PC-3 (cell line): ENCODE measurements around the gene LTBP1. TPM values are rescaled to one million over a fixed set of nuclear protein-coding genes. Genes with fewer than 3 reads are reported as not detected.

ENCODE experiments used
- ATAC-seq: fragments of 200-7000 bp; cut with Tn5 transposase; 2 replicates; pipeline ENCODE4 v1.9.1; 2020; ENCODE audit warnings: mild to moderate bottlenecking, moderate library complexity
- BruUV-seq: library from RNA; stranded (reverse); fragments of 400-500 nt; replicated peaks from 2 replicates; lab custom pipeline; 2021; lab: Mats Ljungman, UMichigan
- CTCF ChIA-PET: fragments of 300-600 bp; sonication (Branson Sonifier 250); formaldehyde crosslinking; loops from one replicate; lab custom pipeline; 2022; ENCODE audit warnings: antibody characterized with exemption; lab: Charles Lee
- POLR2A ChIA-PET: fragments of 300-600 bp; sonication (Branson Sonifier 250); formaldehyde crosslinking; loops from one replicate; lab custom pipeline; 2022; ENCODE audit warnings: antibody characterized with exemption; ENCODE audit not compliant: unreplicated experiment; lab: Charles Lee
- DNase-seq: peaks from one replicate; pipeline ENCODE4 v3.0.0-alpha.2; 2015
- H2AFZ ChIP-seq: fragments of 300-600 bp; sonication (generic); 2 replicates; pipeline ENCODE4 v1.6.0; 2016; ENCODE audit warnings: antibody characterized with exemption, low read length
- H3F3A ChIP-seq: fragments of 300-600 bp; sonication (generic); one replicate; pipeline ENCODE4 v1.6.0; 2017; ENCODE audit warnings: antibody characterized with exemption, low read length, control low read depth, mild to moderate bottlenecking; ENCODE audit not compliant: unreplicated experiment
- H3K27ac ChIP-seq: fragments of 300-600 bp; sonication (generic); 2 replicates; pipeline ENCODE4 v1.5.1; 2016; ENCODE audit warnings: mild to moderate bottlenecking, low read length
- H3K27me3 ChIP-seq: fragments of 300-600 bp; sonication (generic); 2 replicates; pipeline ENCODE4 v1.6.1; 2016; ENCODE audit warnings: low read length, mixed read lengths
- H3K36me3 ChIP-seq: fragments of 300-600 bp; sonication (generic); 2 replicates; pipeline ENCODE4 v1.6.1; 2016; ENCODE audit warnings: low read depth, mixed run types, low read length, mixed read lengths
- H3K4me1 ChIP-seq: fragments of 300-600 bp; sonication (generic); 2 replicates; pipeline ENCODE4 v1.5.1; 2016; ENCODE audit warnings: low read length; ENCODE audit not compliant: insufficient read depth
- H3K4me2 ChIP-seq: fragments of 300-600 bp; sonication (generic); 2 replicates; pipeline ENCODE4 v1.6.0; 2016; ENCODE audit warnings: low read length
- H3K4me3 ChIP-seq: fragments of 300-600 bp; sonication (generic); 2 replicates; pipeline ENCODE4 v1.5.1; 2016; ENCODE audit warnings: mild to moderate bottlenecking, low read length, mixed read lengths
- H3K79me2 ChIP-seq: fragments of 300-600 bp; sonication (generic); 2 replicates; pipeline ENCODE4 v1.6.1; 2017; ENCODE audit warnings: low read length, mixed read lengths
- H3K9ac ChIP-seq: fragments of 300-600 bp; sonication (generic); 2 replicates; pipeline ENCODE4 v1.6.0; 2016; ENCODE audit warnings: mild to moderate bottlenecking, low read length
- H3K9me2 ChIP-seq: fragments of 300-600 bp; sonication (generic); replicated peaks from 2 replicates; pipeline ENCODE4 v1.6.1; 2016; ENCODE audit warnings: mixed run types, low read length, mixed read lengths
- H3K9me3 ChIP-seq: fragments of 300-600 bp; sonication (generic); 2 replicates; pipeline ENCODE4 v1.6.1; 2016; ENCODE audit warnings: low read length, mixed read lengths
- H4K20me1 ChIP-seq: fragments of 300-600 bp; sonication (generic); 2 replicates; pipeline ENCODE4 v1.6.1; 2016; ENCODE audit warnings: low read length, mixed read lengths
- EZH2 ChIP-seq: fragments of 300-600 bp; sonication (generic); IDR thresholded peaks from one replicate; pipeline ENCODE4 v1.6.1; 2017; ENCODE audit warnings: antibody characterized with exemption, mild to moderate bottlenecking, low read length; ENCODE audit not compliant: unreplicated experiment
- EZH2phosphoT487 ChIP-seq: fragments of 300-600 bp; sonication (generic); IDR thresholded peaks from 2 replicates; pipeline ENCODE4 v1.6.1; 2018; ENCODE audit warnings: mild to moderate bottlenecking, antibody characterized with exemption, low read length, borderline replicate concordance
- intact Hi-C: fragments of 100-400 bp; cut with micrococcal nuclease; formaldehyde crosslinking; loops from 2 replicates; pipeline ENCODE4 v1.9.0; 2023
- total RNA-seq: library from RNA; depleted of rRNA; stranded (reverse); fragments of >200 nt; gene quantifications from 2 replicates; pipeline ENCODE4 v1.2.3, GENCODE V29; 2014
- TF ChIP-seq, protein P1 (sequence below): fragments of 300-600 bp; sonication (generic); conservative IDR thresholded peaks from 2 replicates; pipeline ENCODE4 v1.5.1; 2017; ENCODE audit warnings: antibody characterized with exemption, low read depth, mild to moderate bottlenecking, low read length

Gene LTBP1
- total RNA-seq, 1 experiment from 2014 or later: 45.9 TPM

- Histone ChIP-seq H3K79me2 (no peaks in the 10 kb centered on the region), H3K4me3 (peak overlapping the region; percentile 72), H3K4me2 (peak overlapping the region; percentile 89), H3K9me2 (no peaks in the 10 kb centered on the region), H3K9ac (peak overlapping the region; percentile 34), H3K27ac (0 out of 2 replicates have a peak overlapping the region, but pooled peaks have one; percentile 21), H2AFZ (peak overlapping the region; percentile 87), H3F3A (no peaks in the 10 kb centered on the region), H3K9me3 (no peaks in the 10 kb centered on the region), H3K36me3 (no peaks in the 10 kb centered on the region), H3K4me1 (peaks cover 7% of the 10 kb centered on the region), H4K20me1 (no peaks in the 10 kb centered on the region), H3K27me3 (no peaks in the 10 kb centered on the region)
- CTCF ChIA-PET: interaction anchor here (0.6 to 1.0 kb wide), 2 partner anchors 75 to 173 kb away, joined by 4 to 5 read pairs; no protein-coding TSS in a partner anchor
- BruUV-seq: no TSS peak
- peak; percentile 64 for DNase-seq
- ATAC-seq: peak; percentile 58
- intact Hi-C loops: loop anchor here (2.0 to 10.0 kb wide), 3 partner anchors 75 to 395 kb away; no protein-coding TSS in a partner anchor
- POLR2A ChIA-PET: no interaction called here
- TF ChIP-seq EZH2phosphoT487 (no peak), EZH2 (no peak)
- TF ChIP-seq, protein P1, sequence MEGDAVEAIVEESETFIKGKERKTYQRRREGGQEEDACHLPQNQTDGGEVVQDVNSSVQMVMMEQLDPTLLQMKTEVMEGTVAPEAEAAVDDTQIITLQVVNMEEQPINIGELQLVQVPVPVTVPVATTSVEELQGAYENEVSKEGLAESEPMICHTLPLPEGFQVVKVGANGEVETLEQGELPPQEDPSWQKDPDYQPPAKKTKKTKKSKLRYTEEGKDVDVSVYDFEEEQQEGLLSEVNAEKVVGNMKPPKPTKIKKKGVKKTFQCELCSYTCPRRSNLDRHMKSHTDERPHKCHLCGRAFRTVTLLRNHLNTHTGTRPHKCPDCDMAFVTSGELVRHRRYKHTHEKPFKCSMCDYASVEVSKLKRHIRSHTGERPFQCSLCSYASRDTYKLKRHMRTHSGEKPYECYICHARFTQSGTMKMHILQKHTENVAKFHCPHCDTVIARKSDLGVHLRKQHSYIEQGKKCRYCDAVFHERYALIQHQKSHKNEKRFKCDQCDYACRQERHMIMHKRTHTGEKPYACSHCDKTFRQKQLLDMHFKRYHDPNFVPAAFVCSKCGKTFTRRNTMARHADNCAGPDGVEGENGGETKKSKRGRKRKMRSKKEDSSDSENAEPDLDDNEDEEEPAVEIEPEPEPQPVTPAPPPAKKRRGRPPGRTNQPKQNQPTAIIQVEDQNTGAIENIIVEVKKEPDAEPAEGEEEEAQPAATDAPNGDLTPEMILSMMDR: no peak
These were observed 861 bp downstream of the LTBP1 start for GRCh38 chr2:32947484-32948143.

- intact Hi-C loops: loop anchor here (5.0 to 10.0 kb wide), 2 partner anchors 327 to 396 kb away; no protein-coding TSS in a partner anchor
- BruUV-seq: no TSS peak
- ChIA-PET CTCF (interaction anchor here (0.6 to 1.0 kb wide), 2 partner anchors 75 to 174 kb away, joined by 4 to 5 read pairs; no protein-coding TSS in a partner anchor), POLR2A (no interaction called here)
- Histone ChIP-seq H3K9ac (0 out of 2 replicates have a peak overlapping the region, but pooled peaks have one; percentile 34), H3K79me2 (no peaks in the 10 kb centered on the region), H3K4me1 (peaks cover 7% of the 10 kb centered on the region), H3K9me2 (no peaks in the 10 kb centered on the region), H3K36me3 (no peaks in the 10 kb centered on the region), H3K27me3 (no peaks in the 10 kb centered on the region), H3K27ac (no peak overlapping the region), H2AFZ (peak overlapping the region; percentile 87; the same call in 1 of the 2 replicates), H3F3A (no peaks in the 10 kb centered on the region), H3K4me3 (peak overlapping the region; percentile 72), H3K4me2 (peak overlapping the region; percentile 89), H3K9me3 (no peaks in the 10 kb centered on the region), H4K20me1 (no peaks in the 10 kb centered on the region)
- ATAC-seq (no peak), DNase-seq (no peak)
- TF ChIP-seq, protein P1: no peak
- no peak for TF ChIP-seq EZH2phosphoT487
- no peak for TF ChIP-seq EZH2
These were observed 1.5 kb downstream of the LTBP1 start for GRCh38 chr2:32948266-32948665.

- H3K27me3 ChIP-seq: no peaks in the 10 kb centered on the region
- ChIA-PET CTCF (no interaction called here), POLR2A (no interaction called here)
- H3K79me2 ChIP-seq: no peaks in the 10 kb centered on the region
- peaks cover 7% of the 10 kb centered on the region for H3K4me1 ChIP-seq
- DNase-seq (no peak), ATAC-seq (no peak)
- H3F3A ChIP-seq: no peaks in the 10 kb centered on the region
- no peak overlapping the region for H3K4me3 ChIP-seq
- no peaks in the 10 kb centered on the region for H3K9me3 ChIP-seq
- H3K4me2 ChIP-seq: no peak overlapping the region
- no peak overlapping the region for H3K9ac ChIP-seq
- BruUV-seq: no TSS peak
- H3K36me3 ChIP-seq: no peaks in the 10 kb centered on the region
- intact Hi-C loops: loop anchor here (5.0 to 10.0 kb wide), 2 partner anchors 326 to 397 kb away; no protein-coding TSS in a partner anchor
- no peaks in the 10 kb centered on the region for H3K9me2 ChIP-seq
- TF ChIP-seq, protein P1: no peak
- TF ChIP-seq EZH2phosphoT487 (no peak), EZH2 (no peak)
- no peaks in the 10 kb centered on the region for H4K20me1 ChIP-seq
- H3K27ac ChIP-seq: no peak overlapping the region
- no peak overlapping the region for H2AFZ ChIP-seq
These were observed 2.5 kb downstream of the LTBP1 start for GRCh38 chr2:32949260-32949659.
